ENCODE measurements around the gene WAC.
"Not testable (repeated sequence)": the region's sequence is repeated elsewhere in the genome, so short reads cannot be mapped to it uniquely, and the experiment has no call there.

Gene WAC

DNA sequence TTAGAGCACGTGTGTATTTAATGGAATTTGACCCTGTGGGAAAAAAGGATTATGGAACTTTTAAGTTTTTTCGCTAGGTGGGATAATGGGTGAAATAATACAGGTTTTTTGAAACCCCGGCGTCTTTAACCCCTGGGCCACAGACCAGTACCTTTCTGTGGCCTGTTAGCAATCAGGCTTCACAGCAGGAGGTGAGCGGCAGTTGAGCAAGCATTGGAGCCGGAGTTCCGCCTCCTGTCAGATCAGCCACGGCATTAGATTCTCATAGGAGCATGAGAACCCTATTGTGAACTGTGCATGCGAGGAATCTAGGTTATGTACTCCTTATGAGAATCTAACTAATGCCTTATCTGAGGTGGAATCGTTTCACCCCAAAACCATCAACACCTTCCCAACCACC, 28.6 kb downstream of the WAC start:
- peaks cover 41% of the 10 kb centered on the region for H3K4me1 Mint-ChIP-seq
- peaks cover 31% of the 10 kb centered on the region for H3K36me3 Mint-ChIP-seq
- ATAC-seq (ENCODE audit: low read depth), result no peak
- H3K27me3 Mint-ChIP-seq, result no peaks in the 10 kb centered on the region
- no peaks in the 10 kb centered on the region for H3K9me3 Mint-ChIP-seq
- H3K27ac Mint-ChIP-seq, result no peak overlapping the region
- DNase-seq (ENCODE audit: low spot score in 2 of 2), result no peak
- H3K4me3 Mint-ChIP-seq, result no peak overlapping the region

GRCh38 chr10:28564905-28565304, 32.0 kb downstream of the WAC start:
- no peaks in the 10 kb centered on the region for H3K27me3 Mint-ChIP-seq
- H3K4me1 Mint-ChIP-seq, result peaks cover 35% of the 10 kb centered on the region
- H3K4me3 Mint-ChIP-seq, result peak overlapping the region; percentile 45
- H3K36me3 Mint-ChIP-seq, result peaks cover 19% of the 10 kb centered on the region
- ATAC-seq (ENCODE audit: low read depth) (peak; percentile 55), DNase-seq (ENCODE audit: low spot score in 2 of 2) (no peak)
- peak overlapping the region; percentile 74 for H3K27ac Mint-ChIP-seq
- H3K9me3 Mint-ChIP-seq, result no peaks in the 10 kb centered on the region

DNA sequence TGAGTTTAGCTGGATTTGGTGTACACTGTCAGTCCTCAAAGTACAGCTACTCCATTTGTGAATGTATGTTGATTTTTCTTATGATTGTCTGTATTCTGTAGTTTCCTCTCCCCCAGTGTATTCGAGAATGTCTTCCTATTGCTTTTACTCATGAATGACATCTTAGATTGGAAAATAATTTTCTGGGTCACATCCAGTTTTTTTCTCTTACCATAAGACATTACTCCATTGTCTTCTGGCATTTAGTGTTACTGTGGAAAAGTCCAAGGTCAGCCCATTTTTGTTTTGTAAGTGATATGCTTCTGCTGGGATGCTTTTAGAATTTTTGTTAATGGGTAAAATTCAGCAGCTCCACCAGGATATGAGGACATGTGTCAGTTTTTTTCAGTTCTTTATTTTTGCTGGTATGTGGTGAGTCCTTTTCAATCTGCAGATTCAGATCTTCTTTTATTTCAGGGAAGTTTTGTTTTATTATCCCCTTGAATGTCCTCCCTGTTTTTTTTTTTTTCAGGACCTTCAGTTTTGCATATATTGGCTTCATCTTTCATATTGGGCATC, 33.6 kb downstream of the WAC start:
- peak overlapping the region; percentile 62 for H3K27ac Mint-ChIP-seq
- peaks cover 14% of the 10 kb centered on the region for H3K36me3 Mint-ChIP-seq
- DNase-seq (ENCODE audit: low spot score in 2 of 2) (no peak), ATAC-seq (ENCODE audit: low read depth) (no peak)
- H3K4me3 Mint-ChIP-seq, result no peak overlapping the region
- no peaks in the 10 kb centered on the region for H3K27me3 Mint-ChIP-seq
- peaks cover 30% of the 10 kb centered on the region for H3K4me1 Mint-ChIP-seq
- H3K9me3 Mint-ChIP-seq, result no peaks in the 10 kb centered on the region

DNA sequence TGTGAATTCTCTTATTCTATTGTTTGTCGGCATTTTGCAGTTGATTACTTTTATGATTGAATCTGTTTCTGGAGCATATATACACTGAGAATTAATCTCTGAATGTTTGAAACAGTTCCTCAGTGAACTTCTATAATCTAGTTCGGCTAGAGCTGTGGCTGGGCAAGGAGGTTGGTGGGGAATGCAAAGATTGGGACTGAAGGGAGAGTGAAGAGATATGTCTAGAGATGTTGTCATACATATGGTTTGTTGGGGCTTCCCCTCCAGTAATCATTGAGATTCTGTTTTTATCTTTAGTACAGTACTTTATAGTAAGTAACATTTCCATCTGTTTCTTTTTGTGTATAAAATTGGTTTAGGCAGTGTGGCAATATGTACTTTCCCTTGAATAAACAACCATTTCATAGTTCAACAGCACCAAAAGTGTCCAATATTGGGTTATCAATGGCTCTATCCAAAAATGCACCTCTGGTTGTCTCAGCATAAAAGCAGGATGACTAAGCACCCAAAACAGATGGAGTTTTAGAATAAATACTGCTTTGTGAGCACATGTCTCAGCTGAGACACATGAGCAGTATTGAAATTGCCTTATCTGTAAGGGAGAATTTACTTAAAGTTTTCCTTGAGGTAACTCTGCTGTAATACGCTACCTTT, 36.7 kb downstream of the WAC start:
- no peak overlapping the region for H3K4me3 Mint-ChIP-seq
- peaks cover 33% of the 10 kb centered on the region for H3K4me1 Mint-ChIP-seq
- H3K27ac Mint-ChIP-seq, result peak overlapping the region; percentile 5
- no peak for DNase-seq (ENCODE audit: low spot score in 2 of 2)
- no peaks in the 10 kb centered on the region for H3K9me3 Mint-ChIP-seq
- H3K36me3 Mint-ChIP-seq, result peaks cover 9% of the 10 kb centered on the region
- no peak for ATAC-seq (ENCODE audit: low read depth)
- H3K27me3 Mint-ChIP-seq, result no peaks in the 10 kb centered on the region

DNA sequence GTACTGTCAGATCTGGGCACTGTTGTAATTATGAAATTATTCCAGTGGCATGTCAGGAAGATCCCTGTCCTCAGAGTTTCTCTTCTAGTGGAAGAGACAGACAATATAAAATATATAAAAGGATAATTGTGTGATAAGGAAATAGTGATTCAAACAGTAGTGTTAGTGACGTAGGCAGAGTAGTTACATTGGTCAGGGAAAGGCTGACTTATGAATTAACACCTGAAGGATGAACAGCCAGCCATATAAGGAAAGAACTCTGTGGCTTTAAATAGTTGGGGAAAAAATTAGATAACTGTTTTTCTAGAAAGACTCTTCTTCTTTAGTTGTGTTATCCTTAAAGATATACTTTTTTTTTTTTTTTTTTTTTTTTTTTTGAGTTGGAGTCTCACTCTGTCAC, 37.7 kb downstream of the WAC start:
- no peaks in the 10 kb centered on the region for H3K27me3 Mint-ChIP-seq
- H3K9me3 Mint-ChIP-seq, result no peaks in the 10 kb centered on the region
- H3K27ac Mint-ChIP-seq, result peak overlapping the region; percentile 17
- ATAC-seq (ENCODE audit: low read depth), result no peak
- no peak overlapping the region for H3K4me3 Mint-ChIP-seq
- H3K36me3 Mint-ChIP-seq, result peaks cover 14% of the 10 kb centered on the region
- no peak for DNase-seq (ENCODE audit: low spot score in 2 of 2)
- H3K4me1 Mint-ChIP-seq, result peaks cover 36% of the 10 kb centered on the region

DNA sequence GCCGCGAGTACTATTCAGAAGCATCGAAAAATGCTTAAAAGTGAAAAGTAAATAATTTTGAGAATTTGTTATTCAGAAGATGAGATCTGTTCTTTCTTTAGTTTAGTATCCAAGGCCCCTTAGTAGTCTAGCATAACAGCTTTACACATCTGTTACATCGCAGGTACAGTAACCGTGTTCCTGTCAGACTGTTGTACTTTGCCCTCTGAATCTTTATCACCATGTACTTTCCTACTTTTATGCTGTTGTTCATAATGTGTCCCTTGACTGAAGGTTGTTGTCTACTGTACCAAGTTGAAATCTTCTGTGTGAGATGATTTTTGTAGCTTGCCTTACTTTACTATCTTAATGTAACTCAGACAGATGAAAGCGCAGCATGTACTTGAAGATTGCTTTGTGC, 38.3 kb downstream of the WAC start:
- H3K4me3 Mint-ChIP-seq, result no peak overlapping the region
- H3K27me3 Mint-ChIP-seq, result no peaks in the 10 kb centered on the region
- H3K36me3 Mint-ChIP-seq, result peaks cover 14% of the 10 kb centered on the region
- ATAC-seq (ENCODE audit: low read depth) (no peak), DNase-seq (ENCODE audit: low spot score in 2 of 2) (no peak)
- H3K27ac Mint-ChIP-seq, result peak overlapping the region; percentile 17
- H3K9me3 Mint-ChIP-seq, result no peaks in the 10 kb centered on the region
- H3K4me1 Mint-ChIP-seq, result peaks cover 37% of the 10 kb centered on the region

DNA sequence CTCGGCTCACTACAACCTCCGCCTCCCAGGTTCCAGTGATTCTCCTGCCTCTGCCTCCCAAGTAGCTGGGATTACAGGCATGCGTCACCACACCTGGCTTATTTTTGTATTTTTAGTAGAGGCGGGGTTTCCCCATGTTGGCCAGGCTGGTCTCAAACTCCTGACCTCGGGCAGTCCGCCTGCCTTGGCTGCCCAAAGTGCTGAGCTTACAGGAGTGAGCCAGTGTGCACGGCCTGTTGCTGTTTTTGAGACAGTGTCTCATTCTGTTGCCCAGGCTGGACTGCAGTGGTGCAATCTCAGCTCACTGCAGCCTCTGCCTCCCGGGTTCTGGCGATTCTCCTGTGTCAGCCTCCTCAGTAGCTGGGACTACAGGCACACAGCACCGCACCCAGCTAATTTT, 41.3 kb downstream of the WAC start:
- ATAC-seq (ENCODE audit: low read depth); H3K27me3 Mint-ChIP-seq; H3K4me3 Mint-ChIP-seq; H3K9me3 Mint-ChIP-seq; H3K27ac Mint-ChIP-seq; DNase-seq (ENCODE audit: low spot score in 2 of 2): not testable (repeated sequence)
- Mint-ChIP-seq H3K36me3 (peaks cover 17% of the 10 kb centered on the region), H3K4me1 (peaks cover 39% of the 10 kb centered on the region)

- H3K36me3 Mint-ChIP-seq, result peaks cover 19% of the 10 kb centered on the region
- H3K4me1 Mint-ChIP-seq, result peaks cover 38% of the 10 kb centered on the region
- H3K9me3 Mint-ChIP-seq, result no peaks in the 10 kb centered on the region
- no peaks in the 10 kb centered on the region for H3K27me3 Mint-ChIP-seq
- DNase-seq (ENCODE audit: low spot score in 2 of 2) (no peak), ATAC-seq (ENCODE audit: low read depth) (no peak)
- no peak overlapping the region for H3K4me3 Mint-ChIP-seq
- H3K27ac Mint-ChIP-seq, result no peak overlapping the region
Measured at GRCh38 chr10:28575852-28576251, 42.9 kb downstream of the WAC start.

- no peak overlapping the region for H3K4me3 Mint-ChIP-seq
Measured at GRCh38 chr10:28577506-28577905, 44.6 kb downstream of the WAC start.

DNA sequence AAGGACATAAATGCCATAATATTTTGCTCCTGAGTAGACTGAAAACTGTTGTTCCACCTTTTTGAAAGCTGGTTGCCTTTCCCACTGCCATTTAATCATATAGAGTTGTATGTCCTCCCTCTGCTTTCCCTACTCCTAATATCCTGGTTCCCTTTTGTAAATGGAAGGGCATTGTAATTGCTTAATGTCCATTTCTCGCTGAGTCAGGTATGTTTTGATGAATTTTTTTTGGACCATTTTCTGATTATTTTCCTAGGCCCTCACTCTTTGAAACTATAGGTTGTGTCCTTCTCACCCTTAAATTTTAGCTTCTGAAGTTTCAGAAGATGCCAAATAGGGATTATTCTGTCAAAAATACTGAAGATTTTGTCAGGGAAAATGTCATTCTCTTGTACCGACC, 45.5 kb downstream of the WAC start:
- Mint-ChIP-seq H3K4me3 (no peak overlapping the region), H3K27me3 (no peaks in the 10 kb centered on the region), H3K27ac (peak overlapping the region; percentile 29), H3K4me1 (peaks cover 42% of the 10 kb centered on the region), H3K36me3 (peaks cover 20% of the 10 kb centered on the region), H3K9me3 (no peaks in the 10 kb centered on the region)
- ATAC-seq (ENCODE audit: low read depth) (no peak), DNase-seq (ENCODE audit: low spot score in 2 of 2) (no peak)

More at GRCh38 chr10:28577506-28577905, 44.6 kb downstream of the WAC start:
- Mint-ChIP-seq H3K36me3 (peaks cover 20% of the 10 kb centered on the region), H3K27ac (peak overlapping the region; percentile 52), H3K27me3 (no peaks in the 10 kb centered on the region), H3K4me1 (peaks cover 42% of the 10 kb centered on the region), H3K9me3 (no peaks in the 10 kb centered on the region)
- ATAC-seq (ENCODE audit: low read depth) (no peak), DNase-seq (ENCODE audit: low spot score in 2 of 2) (no peak)

GRCh38 chr10:28580825-28581224, 47.9 kb downstream of the WAC start:
- H3K36me3 Mint-ChIP-seq, result peaks cover 27% of the 10 kb centered on the region
- peaks cover 28% of the 10 kb centered on the region for H3K4me1 Mint-ChIP-seq
- H3K4me3 Mint-ChIP-seq, result no peak overlapping the region
- no peaks in the 10 kb centered on the region for H3K9me3 Mint-ChIP-seq
- peak overlapping the region; percentile 46 for H3K27ac Mint-ChIP-seq
- H3K27me3 Mint-ChIP-seq, result no peaks in the 10 kb centered on the region
- no peak for ATAC-seq (ENCODE audit: low read depth)
- DNase-seq (ENCODE audit: low spot score in 2 of 2), result no peak

DNA sequence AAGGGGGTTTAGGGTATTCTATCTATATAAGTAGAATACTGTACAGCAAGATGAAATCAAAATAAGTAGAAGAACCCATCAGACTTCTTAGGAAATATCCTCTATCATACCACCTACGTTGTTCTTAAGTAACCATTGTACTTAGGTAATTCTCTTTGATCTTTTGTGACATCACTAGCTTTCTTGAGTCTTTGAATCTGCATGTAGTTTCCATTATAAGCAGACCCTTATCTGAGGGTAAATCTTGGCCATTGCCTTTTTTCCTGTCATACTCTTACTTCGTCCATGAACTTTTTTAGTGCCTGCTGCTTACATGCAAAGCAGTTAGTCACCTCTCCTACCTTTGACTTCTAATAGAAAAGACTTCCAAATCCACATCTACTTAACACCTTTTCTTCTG, 49.0 kb downstream of the WAC start:
- ATAC-seq (ENCODE audit: low read depth), result no peak
- no peak for DNase-seq (ENCODE audit: low spot score in 2 of 2)
- H3K27me3 Mint-ChIP-seq, result no peaks in the 10 kb centered on the region
- no peaks in the 10 kb centered on the region for H3K9me3 Mint-ChIP-seq
- no peak overlapping the region for H3K4me3 Mint-ChIP-seq
- H3K36me3 Mint-ChIP-seq, result peaks cover 30% of the 10 kb centered on the region
- H3K4me1 Mint-ChIP-seq, result peaks cover 30% of the 10 kb centered on the region
- H3K27ac Mint-ChIP-seq, result no peak overlapping the region

GRCh38 chr10:28585076-28585475, 52.2 kb downstream of the WAC start:
- Mint-ChIP-seq H3K4me1 (peaks cover 17% of the 10 kb centered on the region), H3K27ac (no peak overlapping the region), H3K27me3 (no peaks in the 10 kb centered on the region), H3K36me3 (peaks cover 27% of the 10 kb centered on the region), H3K9me3 (no peaks in the 10 kb centered on the region), H3K4me3 (no peak overlapping the region)
- no peak for ATAC-seq (ENCODE audit: low read depth)
- DNase-seq (ENCODE audit: low spot score in 2 of 2), result no peak

DNA sequence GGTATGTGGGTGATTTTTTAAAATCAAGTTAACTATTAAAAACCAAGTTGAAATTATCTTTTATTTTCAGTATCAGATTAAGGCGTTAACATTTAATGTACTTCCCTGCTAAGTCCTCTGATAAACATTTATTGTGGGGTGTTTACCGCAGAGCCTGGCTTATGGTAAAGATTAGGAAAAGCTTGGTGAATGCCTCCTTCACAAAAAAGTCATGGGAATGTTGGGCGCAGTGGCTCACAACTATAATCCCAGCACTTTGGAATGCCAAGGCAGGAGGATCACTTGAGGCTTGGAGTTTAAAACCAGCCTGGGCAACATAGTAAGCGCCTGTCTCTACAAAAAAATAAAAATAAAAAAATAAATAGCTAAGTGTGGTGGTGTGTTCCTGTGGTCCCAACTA, 53.3 kb downstream of the WAC start:
- H3K9me3 Mint-ChIP-seq, result no peaks in the 10 kb centered on the region
- H3K27me3 Mint-ChIP-seq, result no peaks in the 10 kb centered on the region
- H3K4me1 Mint-ChIP-seq, result peaks cover 15% of the 10 kb centered on the region
- no peak for ATAC-seq (ENCODE audit: low read depth)
- H3K36me3 Mint-ChIP-seq, result peaks cover 31% of the 10 kb centered on the region
- no peak for DNase-seq (ENCODE audit: low spot score in 2 of 2)
- H3K27ac Mint-ChIP-seq, result no peak overlapping the region
- H3K4me3 Mint-ChIP-seq, result no peak overlapping the region
